GM12878 (cell line): ENCODE measurements around the gene CFAP61.

Experiments used
- EZH2 ChIP-seq: IDR thresholded peaks from 2 replicates; pipeline ENCODE4 v1.6.1; 2012; ENCODE audit warnings: low read depth, mild to moderate bottlenecking, control low read depth, inconsistent platforms, low read length, borderline replicate concordance; ENCODE audit not compliant: control insufficient read depth
- POLR2AphosphoS5 ChIP-seq: IDR thresholded peaks from 2 replicates; pipeline ENCODE4 v1.6.1; 2011; ENCODE audit warnings: mild to moderate bottlenecking, low read length, inconsistent platforms
- ZNF274 ChIP-seq: IDR thresholded peaks from one replicate; pipeline ENCODE4 v1.8.0; 2011; ENCODE audit not compliant: insufficient read length, insufficient read depth
- TF ChIP-seq, protein P1 (sequence below): IDR thresholded peaks from 2 replicates; pipeline ENCODE4 v1.6.1; 2012; ENCODE audit warnings: low read depth, low read length, improper control_type of control experiment
- TF ChIP-seq, protein P2 (sequence below): IDR thresholded peaks from 2 replicates; pipeline ENCODE4 v1.6.1; 2012; ENCODE audit warnings: mild to moderate bottlenecking, low read depth, low read length

DNA sequence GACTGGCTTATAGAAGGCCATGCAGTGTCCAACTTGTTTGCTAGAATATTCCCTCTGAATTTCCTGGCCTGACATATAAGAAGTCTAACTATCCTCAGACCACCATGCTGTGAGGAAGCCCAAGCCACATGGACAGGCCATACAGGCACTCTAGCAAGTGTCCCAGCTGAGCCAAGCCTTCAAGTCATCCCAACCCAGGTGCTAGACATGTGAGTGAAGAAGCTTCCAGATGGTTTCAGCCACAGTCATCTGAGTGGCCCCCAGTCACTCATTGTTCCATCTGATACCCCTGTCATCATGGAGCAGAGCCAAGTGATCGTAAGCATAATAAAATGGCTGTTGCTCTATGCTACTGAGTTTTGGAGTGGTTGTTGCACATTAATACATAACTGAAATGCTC is 269.6 kb downstream of the CFAP61 start:
- TF ChIP-seq, protein P1, sequence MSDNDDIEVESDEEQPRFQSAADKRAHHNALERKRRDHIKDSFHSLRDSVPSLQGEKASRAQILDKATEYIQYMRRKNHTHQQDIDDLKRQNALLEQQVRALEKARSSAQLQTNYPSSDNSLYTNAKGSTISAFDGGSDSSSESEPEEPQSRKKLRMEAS: no peak
- TF ChIP-seq ZNF274 (no peak), EZH2 (no peak), POLR2AphosphoS5 (no peak)
- TF ChIP-seq, protein P2, sequence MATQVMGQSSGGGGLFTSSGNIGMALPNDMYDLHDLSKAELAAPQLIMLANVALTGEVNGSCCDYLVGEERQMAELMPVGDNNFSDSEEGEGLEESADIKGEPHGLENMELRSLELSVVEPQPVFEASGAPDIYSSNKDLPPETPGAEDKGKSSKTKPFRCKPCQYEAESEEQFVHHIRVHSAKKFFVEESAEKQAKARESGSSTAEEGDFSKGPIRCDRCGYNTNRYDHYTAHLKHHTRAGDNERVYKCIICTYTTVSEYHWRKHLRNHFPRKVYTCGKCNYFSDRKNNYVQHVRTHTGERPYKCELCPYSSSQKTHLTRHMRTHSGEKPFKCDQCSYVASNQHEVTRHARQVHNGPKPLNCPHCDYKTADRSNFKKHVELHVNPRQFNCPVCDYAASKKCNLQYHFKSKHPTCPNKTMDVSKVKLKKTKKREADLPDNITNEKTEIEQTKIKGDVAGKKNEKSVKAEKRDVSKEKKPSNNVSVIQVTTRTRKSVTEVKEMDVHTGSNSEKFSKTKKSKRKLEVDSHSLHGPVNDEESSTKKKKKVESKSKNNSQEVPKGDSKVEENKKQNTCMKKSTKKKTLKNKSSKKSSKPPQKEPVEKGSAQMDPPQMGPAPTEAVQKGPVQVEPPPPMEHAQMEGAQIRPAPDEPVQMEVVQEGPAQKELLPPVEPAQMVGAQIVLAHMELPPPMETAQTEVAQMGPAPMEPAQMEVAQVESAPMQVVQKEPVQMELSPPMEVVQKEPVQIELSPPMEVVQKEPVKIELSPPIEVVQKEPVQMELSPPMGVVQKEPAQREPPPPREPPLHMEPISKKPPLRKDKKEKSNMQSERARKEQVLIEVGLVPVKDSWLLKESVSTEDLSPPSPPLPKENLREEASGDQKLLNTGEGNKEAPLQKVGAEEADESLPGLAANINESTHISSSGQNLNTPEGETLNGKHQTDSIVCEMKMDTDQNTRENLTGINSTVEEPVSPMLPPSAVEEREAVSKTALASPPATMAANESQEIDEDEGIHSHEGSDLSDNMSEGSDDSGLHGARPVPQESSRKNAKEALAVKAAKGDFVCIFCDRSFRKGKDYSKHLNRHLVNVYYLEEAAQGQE: no peak
